Right lobe of liver (tissue), 6 donors: ENCODE results near the gene PSMD2. TPM values are rescaled to one million over a fixed set of nuclear protein-coding genes. Genes with fewer than 3 reads are reported as not detected.
A peak's percentile ranks its signal among the peaks of the same experiment; 100 is the strongest.

Experiments used
- ATAC-seq, 4 donors: fragments of 200-7000 bp; cut with Tn5 transposase; one replicate each; pipeline ENCODE4 v1.9.1; 2020; ENCODE audit warnings: mild to moderate bottlenecking in 4 of 4, moderate library complexity in 4 of 4
- DNase-seq, 3 donors: peaks; one replicate each; pipeline ENCODE4 v3.0.0-alpha.2; 2020
- H3K27ac ChIP-seq, 3 donors: fragments of 200-600 bp; one replicate each; pipeline ENCODE4 v1.8.0; 2022
- H3K27me3 ChIP-seq, 2 donors: fragments of 200-600 bp; one replicate each; pipeline ENCODE4 v1.8.0; 2022
- H3K36me3 ChIP-seq, 4 donors: fragments of 200-600 bp; sonication (generic) in 1 of 4; one replicate each; pipeline versions ENCODE4 v1.5.1 to v1.8.0; 2017 to 2022; ENCODE audit warnings: control low read depth in 1 of 4
- H3K4me1 ChIP-seq, 4 donors: fragments of 200-600 bp; sonication (generic) in 1 of 4; one replicate each; pipeline versions ENCODE4 v1.5.1 to v1.8.0; 2017 to 2022; ENCODE audit warnings: control low read depth in 1 of 4
- H3K4me3 ChIP-seq, 3 donors: fragments of 200-600 bp; one replicate each; pipeline ENCODE4 v1.8.0; 2022
- H3K9me3 ChIP-seq, 4 donors: fragments of 200-600 bp; sonication (generic) in 1 of 4; one replicate each; pipeline versions ENCODE4 v1.5.1 to v1.8.0; 2017 to 2022; ENCODE audit warnings: control low read depth in 1 of 4
- POLR2A ChIP-seq: fragments of 450-650 bp; IDR thresholded peaks from one replicate; pipeline ENCODE4 v1.6.1; 2017; ENCODE audit warnings: antibody characterized with exemption, mild to moderate bottlenecking
- WGBS: methylation state at CpG from one replicate; pipeline ENCODE4 v1.1.6; 2018; ENCODE audit warnings: low coverage, low lambda C conversion rate; ENCODE audit not compliant: insufficient coverage; ENCODE audit errors: missing lambda C conversion rate; 5-methylcytosine and 5-hydroxymethylcytosine counted together
- intact Hi-C, 2 donors: fragments of 100-400 bp; cut with DNase I; formaldehyde crosslinking; loops; one replicate each; pipeline versions ENCODE4 v1.11.2 to v1.14.1; 2022
- total RNA-seq, 6 experiments: library from RNA; depleted of rRNA in 2 of 6; stranded (reverse); fragments of >200 nt in 2 of 6; fragmentation: NEBNext Ultra II Directional in 3 of 6; extraction: Animal tissue kit (Norgen Biotek cat#: 25700) in 3 of 6; gene quantifications; one replicate each; pipeline versions ENCODE4 v1.1.0 to v1.2.4, GENCODE V29; 2016 to 2023
- TF ChIP-seq, protein P1 (sequence below), 4 donors: fragments of 200-600 bp in 3 of 4; fragments of 450-650 bp in 1 of 4; IDR thresholded peaks; one replicate each; pipeline versions ENCODE4 v1.5.1 to v1.8.0; 2016 to 2022; ENCODE audit warnings: antibody characterized with exemption in 4 of 4, mild to moderate bottlenecking in 2 of 4
- donor health status: DM: no; HTN: yes; CAD: no.
- donor health status: DM: no; HTN: no; CAD: no.
- donor health status: DM: no; HTN: no; CAD: no.
- donor health status: DM: no; HTN: yes; CAD: no.
- donor health status: DM: no; HTN: yes; CAD: no.

PSMD2 gene
- total RNA-seq, 6 experiments from 2014 or later = 85.5 to 153 (median 103) TPM

DNA sequence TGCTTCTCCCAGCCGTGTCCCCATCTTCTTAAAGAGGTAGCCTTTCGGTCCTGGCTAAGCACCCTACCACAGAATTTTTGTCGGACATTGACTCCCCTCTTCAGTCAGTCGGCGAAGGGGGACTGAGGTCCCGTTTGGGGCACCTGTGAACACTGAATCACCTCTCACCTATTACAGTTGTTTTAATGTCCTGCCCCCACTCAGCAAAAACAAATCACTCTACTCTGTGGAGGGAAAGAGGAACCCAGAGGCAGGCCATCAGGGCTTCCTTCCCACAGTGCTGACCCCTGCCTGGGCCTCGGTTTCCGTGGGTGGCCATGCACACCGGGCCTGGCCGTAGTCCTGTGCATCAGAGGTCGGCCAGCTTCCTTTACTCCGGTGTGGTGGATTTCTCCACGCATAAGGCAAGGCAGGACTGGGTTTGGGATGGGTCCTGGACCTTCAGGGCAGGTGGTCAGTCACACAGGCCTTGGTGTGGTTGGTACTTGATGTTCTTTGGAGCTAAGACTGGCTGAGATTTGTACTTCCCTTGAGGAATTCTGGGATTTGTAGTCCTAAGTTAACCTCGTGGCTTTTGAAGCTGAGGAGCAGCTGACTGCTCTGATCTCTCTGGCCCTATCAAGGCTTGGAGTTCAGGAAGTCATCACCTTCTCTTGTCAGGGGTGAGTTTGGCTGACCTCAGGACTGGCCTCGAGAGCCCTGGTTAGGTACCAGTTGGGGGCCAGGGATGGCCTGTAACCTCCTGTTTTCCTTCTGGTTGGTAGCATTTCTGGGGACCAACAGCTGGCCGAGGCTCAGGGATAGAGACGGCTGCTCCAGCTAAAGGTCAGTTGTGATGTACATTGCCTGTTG, 37.7 kb downstream of the PSMD2 start:
- Histone ChIP-seq H3K4me3 (peak overlapping the region; percentile 65 to 69 (median 68)), H3K4me1 (peaks cover 0 to 6% (median 0%) of the 10 kb centered on the region in 4 donors), H3K9me3 (no peaks in the 10 kb centered on the region), H3K27ac (peak overlapping the region; percentile 70 to 91 (median 75)), H3K36me3 (peaks cover 3 to 34% (median 22%) of the 10 kb centered on the region in 4 donors), H3K27me3 (no peaks in the 10 kb centered on the region)
- no peak for DNase-seq
- ATAC-seq = peak; percentile 6 to 28 (median 10)
- WGBS = 19% methylated on average over 13 of the region's 17 CpGs
- TF ChIP-seq POLR2A = no peak
- TF ChIP-seq, protein P1, sequence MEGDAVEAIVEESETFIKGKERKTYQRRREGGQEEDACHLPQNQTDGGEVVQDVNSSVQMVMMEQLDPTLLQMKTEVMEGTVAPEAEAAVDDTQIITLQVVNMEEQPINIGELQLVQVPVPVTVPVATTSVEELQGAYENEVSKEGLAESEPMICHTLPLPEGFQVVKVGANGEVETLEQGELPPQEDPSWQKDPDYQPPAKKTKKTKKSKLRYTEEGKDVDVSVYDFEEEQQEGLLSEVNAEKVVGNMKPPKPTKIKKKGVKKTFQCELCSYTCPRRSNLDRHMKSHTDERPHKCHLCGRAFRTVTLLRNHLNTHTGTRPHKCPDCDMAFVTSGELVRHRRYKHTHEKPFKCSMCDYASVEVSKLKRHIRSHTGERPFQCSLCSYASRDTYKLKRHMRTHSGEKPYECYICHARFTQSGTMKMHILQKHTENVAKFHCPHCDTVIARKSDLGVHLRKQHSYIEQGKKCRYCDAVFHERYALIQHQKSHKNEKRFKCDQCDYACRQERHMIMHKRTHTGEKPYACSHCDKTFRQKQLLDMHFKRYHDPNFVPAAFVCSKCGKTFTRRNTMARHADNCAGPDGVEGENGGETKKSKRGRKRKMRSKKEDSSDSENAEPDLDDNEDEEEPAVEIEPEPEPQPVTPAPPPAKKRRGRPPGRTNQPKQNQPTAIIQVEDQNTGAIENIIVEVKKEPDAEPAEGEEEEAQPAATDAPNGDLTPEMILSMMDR (IDR thresholded peaks at IDR 0.05) = no peak
- intact Hi-C loops = no loop called here

DNA sequence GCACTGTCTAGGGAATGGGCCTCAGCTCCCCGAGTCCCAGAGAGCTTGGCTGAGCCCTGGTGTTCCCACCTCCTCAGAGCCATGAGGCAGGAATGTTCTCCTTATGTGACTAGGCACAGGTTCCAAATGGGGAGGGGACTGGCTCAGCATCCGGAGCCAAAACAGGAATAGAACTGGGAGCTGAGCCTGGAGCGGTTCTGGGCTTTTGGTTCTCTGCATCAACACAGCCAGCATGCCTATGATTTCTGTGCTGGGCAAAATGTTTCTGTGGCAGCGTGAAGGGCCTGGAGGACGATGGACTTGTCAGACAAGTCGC, 38.3 kb downstream of the PSMD2 start, which contains the start of gene FAM131A:
Gene FAM131A, plus strand, starts transcription at position 202 of the 316 bp plus-strand sequence. Its CDS starts 31 bp downstream, at position 233.
- no peaks in the 10 kb centered on the region for H3K9me3 ChIP-seq
- H3K27me3 ChIP-seq = no peaks in the 10 kb centered on the region
- peak within 1 kb of the TSS; percentile 65 to 69 (median 68) for H3K4me3 ChIP-seq
- no peak for ATAC-seq
- H3K4me1 ChIP-seq = peaks cover 0 to 6% (median 0%) of the 10 kb centered on the region in 4 donors
- no peak for DNase-seq
- no peak for TF ChIP-seq POLR2A
- TF ChIP-seq, protein P1 (IDR thresholded peaks at IDR 0.05) = no peak
- intact Hi-C loops = no loop called here
- WGBS = 92% methylated on average over 3 of the region's 6 CpGs
- H3K27ac ChIP-seq = peak within 1 kb of the TSS; percentile 70 to 91 (median 75)
- H3K36me3 ChIP-seq = peaks cover 0 to 28% (median 16%) of the 10 kb centered on the region in 4 donors

DNA sequence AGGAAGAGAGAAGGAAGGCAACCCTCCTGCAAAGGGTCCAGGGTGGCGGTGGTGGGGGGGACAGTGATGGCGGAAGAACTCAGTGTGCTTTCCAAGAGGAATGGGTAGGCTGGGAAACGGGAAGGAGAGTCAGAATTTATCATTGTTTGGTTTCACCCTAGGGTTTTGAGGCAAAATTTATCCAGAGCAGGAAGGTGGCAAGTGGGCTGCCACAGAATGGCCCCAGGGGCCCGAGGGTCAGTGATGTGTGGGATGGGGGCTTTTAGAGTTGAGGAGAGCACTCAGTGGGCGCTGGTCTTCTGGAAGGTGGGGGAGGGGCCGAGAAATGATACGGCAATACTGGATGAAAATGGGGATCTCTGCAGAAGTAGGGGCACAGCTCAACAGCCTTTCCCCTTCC, 38.9 kb downstream of the PSMD2 start:
- H3K27ac ChIP-seq = peak overlapping the region in 1 of 3 donors; percentile 26
- H3K9me3 ChIP-seq = no peaks in the 10 kb centered on the region
- no peak for TF ChIP-seq POLR2A
- TF ChIP-seq, protein P1 (IDR thresholded peaks at IDR 0.05) = no peak
- 61% methylated on average over 6 of the region's 7 CpGs for WGBS
- no peak overlapping the region for H3K4me3 ChIP-seq
- intact Hi-C loops = no loop called here
- peaks cover 0 to 22% (median 12%) of the 10 kb centered on the region in 4 donors for H3K36me3 ChIP-seq
- DNase-seq (no peak), ATAC-seq (no peak)
- H3K4me1 ChIP-seq = peaks cover 0 to 6% (median 0%) of the 10 kb centered on the region in 4 donors
- H3K27me3 ChIP-seq = no peaks in the 10 kb centered on the region

DNA sequence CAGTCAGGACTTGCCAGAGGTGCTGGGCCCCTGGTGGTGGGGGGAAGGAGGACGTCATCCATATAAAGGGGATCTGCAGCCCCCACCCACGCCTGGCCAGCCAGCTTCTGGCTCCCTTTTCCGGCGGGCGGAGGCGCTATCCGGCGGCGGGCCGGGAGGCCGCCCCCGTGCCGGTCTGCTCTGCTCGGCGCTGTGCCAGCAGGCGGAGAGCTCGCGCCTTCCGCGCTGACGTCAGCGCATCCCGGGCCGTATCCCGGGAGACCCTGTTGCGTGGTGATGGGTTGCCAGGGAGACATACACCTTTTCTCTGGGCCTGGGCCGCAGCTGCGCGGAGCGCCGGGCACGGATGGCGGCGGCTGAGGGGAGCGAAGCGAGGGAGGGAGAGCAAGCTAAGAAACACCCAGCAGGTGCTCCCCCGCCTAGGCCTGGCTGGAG, 39.5 kb downstream of the PSMD2 start:
- peak overlapping the region in 1 of 3 donors; percentile 26 for H3K27ac ChIP-seq
- no peaks in the 10 kb centered on the region for H3K9me3 ChIP-seq
- no peak for ATAC-seq
- peaks cover 0 to 6% (median 0%) of the 10 kb centered on the region in 4 donors for H3K4me1 ChIP-seq
- no peak for TF ChIP-seq POLR2A
- TF ChIP-seq, protein P1 (IDR thresholded peaks at IDR 0.05) = no peak
- H3K27me3 ChIP-seq = no peaks in the 10 kb centered on the region
- 69% methylated on average over 4 of the region's 37 CpGs for WGBS
- DNase-seq = peak in 1 of 3 donors; percentile 52
- intact Hi-C loops = no loop called here
- H3K4me3 ChIP-seq = no peak overlapping the region
- peaks cover 0 to 17% (median 8%) of the 10 kb centered on the region in 4 donors for H3K36me3 ChIP-seq
